Heart left ventricle (tissue), 13 donors: ENCODE results near the gene SLITRK2.

ENCODE experiments used
- POLR2A ChIP-seq, 2 donors: fragments of 450-650 bp; IDR thresholded peaks; one replicate each; pipeline ENCODE4 v1.6.1; 2017; ENCODE audit warnings: antibody characterized with exemption in 2 of 2, mild to moderate bottlenecking in 2 of 2, moderate library complexity in 2 of 2
- TF ChIP-seq, protein P1 (sequence below), 12 donors: fragments of 200-600 bp; sonication (generic) in 4 of 12; IDR thresholded peaks; one replicate each; pipeline versions ENCODE4 v1.5.0 to v1.8.0; 2018 to 2022; ENCODE audit warnings: antibody characterized with exemption in 12 of 12, mild to moderate bottlenecking in 5 of 12
- donor health status: ischemic (EF 13 %, LVEDD 7.1; RV severe dilation, severe dysfunction).
- donor health status: DM: no; HTN: yes; CAD: no.
- donor health status: DM: no; HTN: no; CAD: no.
- donor health status: ischemic (EF 25% LVEDD 6.9; RV normal size, moderate dysfunction).
- donor health status: ischemic (EF 25% LVEDD 5.7; RV mildly dilated, moderate dysfunction).
- donor health status: ischemic (EF 35%, LVEDD 5.7; RV mildly dilated, moderate dysfunction).
- donor health status: nonischemic (EF 11% LVEDD 7.7; RV severe dilation, severe dysfunction).
- donor health status: DM: yes; HTN: yes; CAD: no.
- donor health status: PGD.
- donor health status: ischemic (EF 29% LVEDD 5.4; RV normal size, mild dysfunction).
- donor health status: nonischemic (EF 23%, LVEDD 6.1; RV moderate dilation, normal function).

DNA sequence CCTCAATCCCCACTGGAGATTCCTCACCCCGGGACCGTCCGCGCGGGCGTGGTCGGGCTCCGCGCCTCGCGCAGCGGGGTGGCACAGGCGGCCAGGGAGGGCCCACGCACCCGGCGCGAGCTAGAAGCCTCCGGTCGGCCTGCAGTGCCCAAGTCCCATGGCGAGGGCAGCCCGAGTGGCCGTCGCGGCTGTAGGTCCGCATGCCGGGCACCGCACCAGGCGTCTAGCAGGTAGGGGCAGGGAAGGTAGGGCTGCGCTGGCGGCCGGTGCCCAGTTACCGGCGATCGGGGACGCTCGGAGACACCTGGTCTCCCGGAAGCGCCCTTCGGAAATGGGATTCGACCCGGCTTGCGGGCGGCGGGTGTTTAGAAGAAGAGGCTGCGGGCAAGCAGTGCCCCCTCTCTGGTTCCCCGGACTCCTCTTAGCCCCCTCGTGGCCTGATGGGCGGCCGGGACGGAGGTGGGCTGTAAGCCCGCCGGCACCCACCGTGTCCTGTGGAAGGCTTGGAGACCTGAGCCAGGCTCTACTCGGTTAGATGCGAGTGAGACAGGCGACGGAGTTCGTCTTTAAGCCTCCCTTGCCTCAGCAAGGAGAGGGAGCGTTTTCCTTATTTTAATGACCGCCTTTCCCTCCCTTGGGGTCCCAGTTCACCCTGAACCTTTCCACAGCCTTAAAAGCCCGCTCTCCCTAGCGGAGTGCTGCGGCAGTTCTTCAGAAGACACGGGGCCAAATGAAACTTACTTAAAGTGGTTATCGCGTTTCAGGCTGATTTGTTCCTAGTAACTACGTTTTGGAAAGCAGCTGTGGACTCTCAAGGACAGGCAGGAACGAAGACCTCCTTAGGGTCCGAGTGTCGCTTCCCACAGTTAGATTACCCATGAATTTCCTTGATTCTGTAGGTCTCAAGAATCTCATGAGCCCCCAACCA lies 821 bp downstream of the SLITRK2 start:
- TF ChIP-seq, protein P1, sequence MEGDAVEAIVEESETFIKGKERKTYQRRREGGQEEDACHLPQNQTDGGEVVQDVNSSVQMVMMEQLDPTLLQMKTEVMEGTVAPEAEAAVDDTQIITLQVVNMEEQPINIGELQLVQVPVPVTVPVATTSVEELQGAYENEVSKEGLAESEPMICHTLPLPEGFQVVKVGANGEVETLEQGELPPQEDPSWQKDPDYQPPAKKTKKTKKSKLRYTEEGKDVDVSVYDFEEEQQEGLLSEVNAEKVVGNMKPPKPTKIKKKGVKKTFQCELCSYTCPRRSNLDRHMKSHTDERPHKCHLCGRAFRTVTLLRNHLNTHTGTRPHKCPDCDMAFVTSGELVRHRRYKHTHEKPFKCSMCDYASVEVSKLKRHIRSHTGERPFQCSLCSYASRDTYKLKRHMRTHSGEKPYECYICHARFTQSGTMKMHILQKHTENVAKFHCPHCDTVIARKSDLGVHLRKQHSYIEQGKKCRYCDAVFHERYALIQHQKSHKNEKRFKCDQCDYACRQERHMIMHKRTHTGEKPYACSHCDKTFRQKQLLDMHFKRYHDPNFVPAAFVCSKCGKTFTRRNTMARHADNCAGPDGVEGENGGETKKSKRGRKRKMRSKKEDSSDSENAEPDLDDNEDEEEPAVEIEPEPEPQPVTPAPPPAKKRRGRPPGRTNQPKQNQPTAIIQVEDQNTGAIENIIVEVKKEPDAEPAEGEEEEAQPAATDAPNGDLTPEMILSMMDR (IDR thresholded peaks at IDR 0.05): no peak
- no peak for TF ChIP-seq POLR2A (IDR thresholded peaks at IDR 0.05)
